HepG2 (cell line): ENCODE results near the gene ARRDC1. TPM values are rescaled to one million over a fixed set of nuclear protein-coding genes. Genes with fewer than 3 reads are reported as not detected.

Experiments used
- AFF4 ChIP-seq: sonication (generic); formaldehyde crosslinking; IDR thresholded peaks from 2 replicates; pipeline ENCODE4 v1.4.0; 2020; ENCODE audit warnings: missing genetic modification reagents
- BRCA1 ChIP-seq: sonication (generic); formaldehyde crosslinking; IDR thresholded peaks from 2 replicates; pipeline ENCODE4 v1.4.0; 2020; ENCODE audit warnings: missing genetic modification reagents
- GRHL1 ChIP-seq: sonication (generic); formaldehyde crosslinking; conservative IDR thresholded peaks from 2 replicates; pipeline ENCODE4 v1.8.0; 2022; ENCODE audit warnings: missing genetic modification reagents
- HOXD1 ChIP-seq: sonication (generic); formaldehyde crosslinking; IDR thresholded peaks from 2 replicates; pipeline ENCODE4 v1.5.0; 2020; ENCODE audit warnings: missing genetic modification reagents
- NFKB2 ChIP-seq: sonication (generic); formaldehyde crosslinking; IDR thresholded peaks from 2 replicates; pipeline ENCODE4 v1.4.0; 2020; ENCODE audit warnings: missing genetic modification reagents, borderline replicate concordance
- POLR2AphosphoS2 ChIP-seq: IDR thresholded peaks from 2 replicates; pipeline ENCODE4 v1.6.1; 2011; ENCODE audit warnings: low read depth, low read length, improper control_type of control experiment
- RORA ChIP-seq: sonication (generic); formaldehyde crosslinking; IDR thresholded peaks from 2 replicates; pipeline ENCODE4 v1.5.0; 2020; ENCODE audit warnings: mild to moderate bottlenecking, missing genetic modification reagents, moderate library complexity
- SETDB1 ChIP-seq: sonication (generic); formaldehyde crosslinking; IDR thresholded peaks from 2 replicates; pipeline ENCODE4 v1.5.1; 2020; ENCODE audit warnings: missing genetic modification reagents, mild to moderate bottlenecking, borderline replicate concordance
- SMAD9 ChIP-seq: sonication (generic); formaldehyde crosslinking; IDR thresholded peaks from 2 replicates; pipeline ENCODE4 v1.5.1; 2020; ENCODE audit warnings: mild to moderate bottlenecking, missing genetic modification reagents
- SNAPC5 ChIP-seq: sonication (generic); formaldehyde crosslinking; IDR thresholded peaks from 2 replicates; pipeline ENCODE4 v1.8.1; 2023; ENCODE audit warnings: mild to moderate bottlenecking, missing genetic modification reagents, borderline replicate concordance
- SNRNP70 ChIP-seq: fragments of 200-400 bp; formaldehyde crosslinking; IDR thresholded peaks from 2 replicates; pipeline ENCODE4 v1.6.1; 2017; ENCODE audit warnings: mild to moderate bottlenecking, low read depth, low read length, moderate library complexity
- SPEN ChIP-seq: sonication (generic); formaldehyde crosslinking; IDR thresholded peaks from 2 replicates; pipeline ENCODE4 v1.5.1; 2020; ENCODE audit warnings: low read depth, mild to moderate bottlenecking, missing genetic modification reagents
- SRSF1 ChIP-seq: fragments of 200-400 bp; formaldehyde crosslinking; optimal IDR thresholded peaks from 2 replicates; pipeline ENCODE3; 2017; ENCODE audit warnings: mild to moderate bottlenecking, low read depth, low read length, moderate library complexity
- TEAD2 ChIP-seq: sonication (generic); formaldehyde crosslinking; IDR thresholded peaks from 2 replicates; pipeline ENCODE4 v1.9.0; 2021; ENCODE audit warnings: missing genetic modification reagents
- XBP1 ChIP-seq: sonication (generic); formaldehyde crosslinking; IDR thresholded peaks from 2 replicates; pipeline ENCODE4 v1.5.0; 2020; ENCODE audit warnings: missing genetic modification reagents
- ZGPAT ChIP-seq: IDR thresholded peaks from 2 replicates; pipeline ENCODE4 v1.6.1; 2016; ENCODE audit warnings: mild to moderate bottlenecking
- ZNF282 ChIP-seq: fragments of 450-650 bp; IDR thresholded peaks from 2 replicates; pipeline ENCODE4 v1.6.1; 2018; ENCODE audit not compliant: partially characterized antibody
- ZNF530 ChIP-seq: sonication (generic); formaldehyde crosslinking; IDR thresholded peaks from 2 replicates; pipeline ENCODE4 v1.5.0; 2020; ENCODE audit warnings: low read depth, mild to moderate bottlenecking, missing genetic modification reagents
- ZNF552 ChIP-seq: sonication (generic); formaldehyde crosslinking; IDR thresholded peaks from 2 replicates; pipeline ENCODE4 v1.9.0; 2022; ENCODE audit warnings: missing genetic modification reagents, mild to moderate bottlenecking, borderline replicate concordance
- polyA plus RNA-seq, 8 experiments: library from polyadenylated mRNA; depleted of rRNA in 3 of 8; stranded (reverse) in 7 of 8; unstranded in 1 of 8; fragments of >200 nt; fragmentation: Illumina TruSeq in 4 of 8; extraction: Trizol in 4 of 8; gene quantifications; 2 replicates each; pipeline versions ENCODE4 v1.2.1 to v1.2.3, GENCODE V29; 2011 to 2016; ENCODE audit warnings: low read depth in 4 of 8, missing spikeins in 1 of 8, mixed read lengths in 1 of 8; ENCODE audit not compliant: insufficient read depth in 1 of 8
- total RNA-seq, 5 experiments: library from RNA; depleted of rRNA; stranded (reverse); fragments of >200 nt; fragmentation: Illumina TruSeq; extraction: Trizol; gene quantifications; 2 replicates each; pipeline ENCODE4 v1.2.3, GENCODE V29; 2016; ENCODE audit warnings: low read depth in 1 of 5

ARRDC1 gene
- total and polyA plus RNA-seq, 2 of the 13 experiments (the other 11 are each of a cell fraction or from before 2014, with no cell fraction given) = 21.7 to 44.4 TPM

GRCh38 chr9:137618105-137619067 is 12.9 kb downstream of the ARRDC1 start, which contains the start of gene EHMT1 (continued):
- TF ChIP-seq AFF4 (CRISPR knock-in tag) (no peak), SNRNP70 (no peak), SRSF1 (no peak), BRCA1 (CRISPR knock-in tag) (0 out of 2 replicates have a peak, but pooled peaks have one; percentile 35), ZNF552 (CRISPR knock-in tag) (no peak), SPEN (CRISPR knock-in tag) (peak; percentile 43; the same call in 1 of the 2 replicates), HOXD1 (no peak), SMAD9 (CRISPR knock-in tag) (no peak), POLR2AphosphoS2 (no peak), SETDB1 (CRISPR knock-in tag) (no peak), SNAPC5 (CRISPR knock-in tag) (no peak), ZGPAT (peak; percentile 73; the same call in 1 of the 2 replicates), ZNF282 (no peak), GRHL1 (no peak), ZNF530 (CRISPR knock-in tag) (no peak), XBP1 (CRISPR knock-in tag) (no peak), RORA (CRISPR knock-in tag) (peak; percentile 44; the same call in 1 of the 2 replicates), TEAD2 (no peak), NFKB2 (CRISPR knock-in tag) (peak; percentile 30; the same call in 1 of the 2 replicates)
